Endodermal cell (in vitro differentiated cells): ENCODE measurements around the gene CCDC34. TPM values are rescaled to one million over a fixed set of nuclear protein-coding genes. Genes with fewer than 3 reads are reported as not detected.
A peak's percentile ranks its signal among the peaks of the same experiment; 100 is the strongest.

ENCODE experiments used
- DNase-seq: peaks from one replicate; pipeline ENCODE4 v3.0.0-alpha.2; 2017
- H3K27ac ChIP-seq: 2 replicates; pipeline ENCODE4 v1.5.1; 2013; ENCODE audit warnings: mild to moderate bottlenecking, low read depth, low read length, moderate library complexity
- H3K27me3 ChIP-seq: 2 replicates; pipeline ENCODE4 v1.6.1; 2013; ENCODE audit warnings: mild to moderate bottlenecking, low read length, moderate library complexity; ENCODE audit not compliant: insufficient read depth, control insufficient read depth, poor library complexity, severe bottlenecking
- H3K36me3 ChIP-seq: 2 replicates; pipeline ENCODE4 v1.7.0; 2013; ENCODE audit warnings: mild to moderate bottlenecking, low read length, moderate library complexity; ENCODE audit not compliant: control insufficient read depth, insufficient read depth
- H3K4me1 ChIP-seq: one replicate; pipeline ENCODE4 v1.7.0; 2013; ENCODE audit warnings: low read length; ENCODE audit not compliant: control insufficient read depth, insufficient read depth
- H3K4me3 ChIP-seq: 2 replicates; pipeline ENCODE4 v1.5.1; 2013; ENCODE audit warnings: mild to moderate bottlenecking, low read length, moderate library complexity
- H3K9ac ChIP-seq: 2 replicates; pipeline ENCODE4 v1.6.1; 2013; ENCODE audit warnings: mild to moderate bottlenecking, low read length, moderate library complexity; ENCODE audit not compliant: poor library complexity, severe bottlenecking; ENCODE audit errors: extremely low read depth
- H3K9me3 ChIP-seq: 2 replicates; pipeline ENCODE4 v1.6.1; 2013; ENCODE audit warnings: mild to moderate bottlenecking, low read length, moderate library complexity; ENCODE audit not compliant: control insufficient read depth
- H3K27ac Mint-ChIP-seq: 2 replicates; pipeline ENCODE4 v1.8.0; 2020; ENCODE audit warnings: mixed read lengths
- H3K27me3 Mint-ChIP-seq: 2 replicates; pipeline ENCODE4 v1.8.0; 2021; ENCODE audit warnings: mild to moderate bottlenecking, mixed read lengths; ENCODE audit not compliant: insufficient read depth
- H3K36me3 Mint-ChIP-seq: 2 replicates; pipeline ENCODE4 v1.8.0; 2020; ENCODE audit warnings: low read depth, mixed read lengths
- H3K4me1 Mint-ChIP-seq: 2 replicates; pipeline ENCODE4 v1.8.0; 2020; ENCODE audit warnings: mixed read lengths
- H3K4me3 Mint-ChIP-seq: 2 replicates; pipeline ENCODE4 v1.8.0; 2020; ENCODE audit warnings: mild to moderate bottlenecking, moderate library complexity, mixed read lengths
- H3K9me3 Mint-ChIP-seq: 2 replicates; pipeline ENCODE4 v1.8.0; 2020; ENCODE audit warnings: mild to moderate bottlenecking, mixed read lengths
- CTCF ChIP-seq: fragments of 200-600 bp; sonication (generic); conservative IDR thresholded peaks from 2 replicates; pipeline ENCODE4 v1.5.0; 2021; ENCODE audit warnings: antibody characterized with exemption, mild to moderate bottlenecking
- WGBS, 2 experiments: methylation state at CpG; one replicate each; pipeline versions ENCODE4 v1.1.5 to v1.1.7; 2013; ENCODE audit warnings: missing lambda C conversion rate in 2 of 2, mixed read lengths in 1 of 2; ENCODE audit not compliant: insufficient coverage in 1 of 2, insufficient read length in 1 of 2; 5-methylcytosine and 5-hydroxymethylcytosine counted together
- total RNA-seq, 2 donors: library from RNA; stranded (reverse); fragmentation: NEBNext Ultra II Directional in 1 of 2; extraction: Animal tissue kit (Norgen Biotek cat#: 25700) in 1 of 2; gene quantifications; 2 replicates in 1 of 2; 3 replicates in 1 of 2; pipeline ENCODE4 v1.2.1, GENCODE V29; 2021

CCDC34 gene
- total RNA-seq, 2 donors from 2014 or later = 26.2 to 38.1 TPM

DNA sequence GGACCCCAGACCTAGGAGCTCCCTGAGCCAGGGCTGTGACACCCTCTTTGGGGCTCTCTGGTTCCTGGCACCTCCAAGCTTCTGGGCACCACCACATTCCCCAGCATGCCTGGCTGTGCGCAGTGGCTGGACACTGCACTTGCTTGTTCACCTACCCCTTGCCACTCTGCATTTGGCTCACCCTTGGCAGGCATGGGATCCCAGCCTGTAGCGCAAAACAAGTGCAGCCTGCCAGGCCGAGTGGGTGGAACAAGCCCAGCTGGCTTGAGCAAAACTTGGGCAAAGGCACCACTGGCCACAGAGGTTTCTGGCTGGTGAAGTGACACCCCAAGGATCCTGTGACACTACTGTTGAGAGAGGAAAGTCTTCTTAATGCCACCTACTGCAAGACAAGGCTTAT, 57.3 kb downstream of the CCDC34 start:
- no peaks in the 10 kb centered on the region for H3K4me1 Mint-ChIP-seq
- DNase-seq = no peak
- H3K9me3 ChIP-seq = peaks cover 39% of the 10 kb centered on the region
- H3K27ac Mint-ChIP-seq = no peak overlapping the region
- 98 to 100% methylated on average over 2 to 3 of the region's 3 CpGs for WGBS, 2 experiments
- H3K4me3 Mint-ChIP-seq = no peak overlapping the region
- no peaks in the 10 kb centered on the region for H3K36me3 Mint-ChIP-seq
- no peak overlapping the region for H3K27ac ChIP-seq
- peaks cover 3% of the 10 kb centered on the region for H3K27me3 Mint-ChIP-seq
- no peaks in the 10 kb centered on the region for H3K36me3 ChIP-seq
- no peak overlapping the region for H3K9ac ChIP-seq
- peak overlapping the region; percentile 13 for H3K4me3 ChIP-seq
- no peaks in the 10 kb centered on the region for H3K27me3 ChIP-seq
- peaks cover 15% of the 10 kb centered on the region for H3K9me3 Mint-ChIP-seq
- TF ChIP-seq CTCF = no peak
- no peaks in the 10 kb centered on the region for H3K4me1 ChIP-seq

DNA sequence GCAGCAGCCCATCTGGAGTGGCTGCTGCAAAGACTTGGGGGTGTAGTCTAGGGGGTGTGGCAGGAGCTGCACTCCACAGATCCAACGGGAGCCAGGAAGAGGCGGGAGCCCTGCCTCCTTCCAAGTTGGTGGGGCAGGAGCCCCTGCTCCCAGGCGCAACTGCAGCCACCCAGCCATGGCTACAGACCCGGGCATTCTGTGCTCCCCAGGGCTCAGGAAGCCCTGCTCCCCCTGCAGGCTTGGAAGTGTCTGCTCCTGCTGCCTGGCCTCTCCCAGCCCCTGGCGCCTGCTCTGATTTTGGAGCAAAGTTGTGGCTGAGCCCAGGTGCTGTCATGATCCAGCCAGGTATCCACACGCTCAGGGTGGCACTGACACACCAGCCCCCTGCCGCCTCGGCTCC, 58.5 kb downstream of the CCDC34 start:
- peaks cover 17% of the 10 kb centered on the region for H3K9me3 Mint-ChIP-seq
- Histone ChIP-seq H3K9ac (no peak overlapping the region), H3K36me3 (no peaks in the 10 kb centered on the region), H3K27ac (no peak overlapping the region), H3K9me3 (peaks cover 39% of the 10 kb centered on the region), H3K27me3 (no peaks in the 10 kb centered on the region), H3K4me1 (no peaks in the 10 kb centered on the region), H3K4me3 (peak overlapping the region; percentile 56)
- H3K27ac Mint-ChIP-seq = no peak overlapping the region
- peaks cover 3% of the 10 kb centered on the region for H3K27me3 Mint-ChIP-seq
- WGBS, 2 experiments = 92 to 100% methylated on average over 3 to 8 of the region's 8 CpGs
- no peaks in the 10 kb centered on the region for H3K4me1 Mint-ChIP-seq
- TF ChIP-seq CTCF = peak; percentile 64
- no peak overlapping the region for H3K4me3 Mint-ChIP-seq
- peak; percentile 91 for DNase-seq
- H3K36me3 Mint-ChIP-seq = peaks cover 3% of the 10 kb centered on the region

- H3K36me3 Mint-ChIP-seq = peaks cover 3% of the 10 kb centered on the region
These were observed 59.1 kb downstream of the CCDC34 start for GRCh38 chr11:27303903-27304302.

More at GRCh38 chr11:27303903-27304302, 59.1 kb downstream of the CCDC34 start:
- peak overlapping the region; percentile 56 for H3K4me3 ChIP-seq
- Mint-ChIP-seq H3K4me3 (no peak overlapping the region), H3K27ac (no peak overlapping the region), H3K4me1 (no peaks in the 10 kb centered on the region), H3K9me3 (peaks cover 17% of the 10 kb centered on the region), H3K27me3 (peaks cover 3% of the 10 kb centered on the region)
- H3K27ac ChIP-seq = no peak overlapping the region
- DNase-seq = no peak
- TF ChIP-seq CTCF = no peak
- 80 to 82% methylated on average over 4 to 5 of the region's 5 CpGs for WGBS, 2 experiments
- peaks cover 39% of the 10 kb centered on the region for H3K9me3 ChIP-seq
- no peaks in the 10 kb centered on the region for H3K27me3 ChIP-seq
- H3K4me1 ChIP-seq = no peaks in the 10 kb centered on the region
- H3K36me3 ChIP-seq = no peaks in the 10 kb centered on the region
- H3K9ac ChIP-seq = no peak overlapping the region
